GM19468 (cell line): ENCODE results near the gene AGPAT2.

ENCODE experiments used
- ATAC-seq: cut with Tn5 transposase; IDR thresholded peaks from one replicate; pipeline ENCODE4 v1.9.1; 2021; ENCODE audit warnings: mild to moderate bottlenecking, moderate library complexity, moderate number of reproducible peaks; ENCODE audit not compliant: unreplicated experiment; ENCODE audit errors: extremely low read depth

AGPAT2 gene

DNA sequence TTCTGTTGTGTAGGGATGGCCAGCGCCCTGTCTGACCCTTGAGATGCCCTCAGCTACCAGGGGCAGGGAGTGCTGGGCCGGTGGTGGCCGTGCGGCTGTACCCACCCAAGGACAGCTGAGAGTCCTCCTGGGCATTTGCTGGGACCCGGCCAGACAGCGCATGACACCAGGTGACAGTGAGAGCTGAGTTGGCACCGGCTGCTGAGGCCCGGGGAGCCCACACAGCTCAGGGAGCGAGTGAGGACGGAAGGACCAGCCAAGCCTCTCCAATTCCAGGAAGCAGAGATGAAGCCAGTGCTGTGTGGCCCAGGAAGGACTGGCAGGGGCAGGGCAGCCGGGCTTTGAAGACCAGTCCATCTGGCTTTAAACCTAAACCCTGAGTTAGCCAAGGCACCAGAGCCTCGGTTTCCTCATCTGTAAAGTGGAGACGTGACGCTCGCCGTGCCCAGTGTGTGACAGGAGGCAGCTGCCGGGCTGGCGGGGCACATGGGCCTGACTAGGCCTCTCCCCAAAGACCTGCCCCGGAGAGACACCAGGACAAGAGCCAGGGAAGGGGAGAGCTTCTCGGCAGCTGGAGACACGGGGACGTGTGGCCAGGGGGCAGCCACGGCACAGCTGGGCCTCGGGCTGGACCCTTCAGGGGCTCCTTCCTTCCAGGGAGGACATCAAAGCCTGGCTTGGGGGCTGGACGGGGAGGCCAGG lies 3.0 kb upstream of the AGPAT2 start:
- ATAC-seq: no peak

DNA sequence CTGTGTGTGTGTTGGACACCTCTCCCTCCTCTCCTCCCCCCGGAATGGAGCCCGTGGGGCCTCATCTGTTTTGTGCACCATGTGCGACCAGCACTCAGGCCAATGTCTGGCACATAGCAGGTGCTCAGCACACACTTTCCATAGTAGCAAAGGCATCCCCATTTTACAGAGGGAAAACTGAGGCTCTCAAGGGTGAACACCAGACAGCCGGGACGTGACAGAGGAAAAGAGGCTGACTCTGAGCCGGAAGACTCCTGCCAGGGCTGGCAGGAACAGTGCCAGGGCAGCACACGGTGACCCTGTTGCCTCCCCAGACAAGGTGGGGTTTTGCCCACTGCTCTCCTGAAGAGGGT lies 1.8 kb upstream of the AGPAT2 start:
- ATAC-seq: no peak

GRCh38 chr9:136688274-136689107 lies 1.2 kb upstream of the AGPAT2 start:
- ATAC-seq: no peak

DNA sequence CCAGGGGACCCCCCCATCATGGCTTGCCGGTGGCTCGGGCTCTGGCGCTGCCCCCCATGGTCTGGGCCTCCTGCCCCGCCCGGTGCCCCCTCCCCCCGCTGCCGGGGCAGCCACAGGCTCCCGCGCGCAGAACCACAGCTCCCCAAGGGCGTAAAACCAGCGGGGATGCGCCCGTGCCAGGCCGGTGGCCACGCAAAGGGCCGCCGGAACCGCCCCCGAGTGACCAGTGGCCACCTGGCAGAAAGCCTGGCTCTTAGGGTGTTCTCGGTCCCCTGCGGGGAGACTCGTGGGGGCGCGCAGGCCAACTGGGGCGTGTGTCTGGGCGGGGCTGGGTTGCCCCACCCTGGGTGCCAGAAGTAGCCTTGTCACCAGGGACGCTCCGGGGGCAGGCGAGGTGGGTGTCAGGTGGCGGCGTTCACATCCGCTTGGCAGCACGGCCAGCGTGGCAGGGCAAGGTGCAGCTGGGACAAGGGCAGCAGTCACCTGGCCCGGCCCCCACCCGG lies 515 bp upstream of the AGPAT2 start:
- ATAC-seq: no peak

DNA sequence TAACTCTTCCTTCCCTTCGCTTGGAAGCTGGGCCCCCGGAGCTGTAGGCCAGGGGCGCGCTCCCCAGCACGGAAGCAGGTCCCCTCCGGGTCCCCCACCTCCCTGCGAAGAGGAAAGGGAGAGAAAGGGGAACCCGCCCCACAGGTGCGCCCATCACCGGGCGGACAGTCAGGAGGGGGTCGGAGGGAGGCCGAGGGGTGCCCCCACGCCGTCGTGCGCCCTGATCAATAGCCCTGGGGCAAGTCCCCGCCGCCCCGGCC lies 793 bp downstream of the AGPAT2 start:
- no peak for ATAC-seq

DNA sequence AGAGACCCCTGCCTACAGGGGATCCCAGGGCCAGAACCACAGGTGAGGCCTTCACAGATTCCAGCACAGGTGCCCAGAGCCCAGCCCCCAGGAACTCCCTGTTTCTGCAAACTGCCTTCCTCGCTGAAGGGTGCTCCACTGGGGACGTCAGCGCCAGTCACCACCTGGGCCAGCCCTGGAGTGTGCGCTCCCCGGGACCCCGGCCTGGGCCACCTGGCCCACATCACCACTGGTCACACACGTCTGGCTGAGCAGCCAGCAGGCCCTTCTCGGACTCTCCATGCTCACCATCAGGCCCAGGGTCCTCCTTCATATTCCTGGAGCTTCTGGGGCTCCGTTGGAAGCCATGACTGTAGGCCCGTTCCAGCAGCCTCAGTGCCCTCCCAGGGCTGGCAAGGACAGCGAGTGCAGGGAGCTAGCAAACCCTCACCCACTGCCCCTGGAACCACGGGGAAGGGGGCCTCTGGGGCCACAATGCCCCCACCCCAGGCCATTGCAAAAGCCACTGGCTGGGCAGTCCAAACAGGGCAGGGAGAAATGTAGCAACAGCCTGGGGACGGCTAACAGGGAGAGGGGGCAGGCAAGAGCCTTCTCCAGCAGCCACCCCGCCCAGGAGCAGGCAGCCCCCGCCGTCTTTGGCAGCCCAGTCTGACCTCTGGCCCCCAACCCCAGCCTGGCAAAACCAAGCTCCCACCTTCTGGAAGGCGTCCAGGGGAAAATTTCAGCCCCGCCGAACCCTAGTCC lies 1.3 kb downstream of the AGPAT2 start:
- no peak for ATAC-seq

DNA sequence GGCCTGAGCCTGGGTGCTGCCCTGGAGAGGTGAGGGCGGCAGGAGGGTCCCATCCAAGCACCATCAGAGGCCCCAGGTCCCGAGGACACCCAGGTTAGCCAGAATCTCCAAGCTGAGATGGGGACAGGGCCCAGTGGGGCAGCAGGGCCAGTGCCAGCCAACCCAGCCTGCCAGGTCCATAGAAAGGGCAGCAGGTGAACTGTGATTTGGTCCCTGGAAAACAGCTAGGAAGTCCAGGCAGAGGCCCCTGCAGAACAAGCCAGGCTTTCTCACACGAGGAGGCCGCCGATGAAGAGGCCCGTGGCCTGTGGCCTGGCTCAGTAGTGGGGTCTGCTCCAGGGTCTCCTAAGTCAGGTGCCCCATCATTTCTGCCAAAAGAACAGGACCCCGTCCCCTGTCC lies 2.0 kb downstream of the AGPAT2 start:
- no peak for ATAC-seq

DNA sequence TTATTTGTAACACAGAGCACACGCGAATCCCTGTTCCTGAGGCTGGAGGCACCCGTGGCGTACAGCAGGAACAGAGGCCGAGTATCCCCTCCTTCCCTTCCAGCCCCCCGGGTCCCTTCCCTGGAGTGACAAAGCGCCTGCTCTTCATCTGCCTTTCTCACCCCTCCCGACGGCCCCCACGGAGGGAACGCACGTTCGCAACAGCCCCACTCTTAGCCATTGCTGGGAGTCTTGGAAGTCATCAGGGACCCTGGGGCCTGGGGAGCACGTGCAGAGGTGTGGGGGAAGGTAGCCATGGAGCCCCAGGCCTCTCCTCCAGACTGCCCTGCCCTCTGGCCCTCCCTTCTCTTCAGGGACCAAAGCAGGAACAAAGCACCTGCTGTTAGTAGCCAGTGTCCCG lies 2.5 kb downstream of the AGPAT2 start:
- ATAC-seq: no peak

DNA sequence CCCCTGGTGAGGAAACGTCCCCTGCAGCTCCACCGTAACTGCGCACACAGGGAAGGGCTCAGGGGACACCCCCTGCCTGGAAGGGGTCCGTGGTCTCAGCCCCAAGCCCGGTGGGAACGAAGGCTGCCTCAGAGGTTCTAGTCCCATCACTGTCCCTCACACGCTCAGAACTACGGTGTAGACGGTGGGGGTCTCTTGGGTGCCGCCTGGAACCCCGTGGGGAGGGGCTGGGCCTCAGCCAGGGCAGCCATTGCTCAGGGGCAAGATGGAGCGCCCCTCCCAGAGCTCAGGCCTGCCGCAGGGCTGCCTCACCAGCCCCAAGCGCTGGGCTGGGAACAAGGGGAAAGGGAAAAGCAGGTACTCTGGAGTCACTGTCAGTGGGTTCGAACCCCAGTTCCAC lies 2.9 kb downstream of the AGPAT2 start:
- no peak for ATAC-seq

- ATAC-seq: no peak
Measured at GRCh38 chr9:136683755-136684154, 3.5 kb downstream of the AGPAT2 start.

- no peak for ATAC-seq
Measured at GRCh38 chr9:136683173-136683745, 4.0 kb downstream of the AGPAT2 start.

DNA sequence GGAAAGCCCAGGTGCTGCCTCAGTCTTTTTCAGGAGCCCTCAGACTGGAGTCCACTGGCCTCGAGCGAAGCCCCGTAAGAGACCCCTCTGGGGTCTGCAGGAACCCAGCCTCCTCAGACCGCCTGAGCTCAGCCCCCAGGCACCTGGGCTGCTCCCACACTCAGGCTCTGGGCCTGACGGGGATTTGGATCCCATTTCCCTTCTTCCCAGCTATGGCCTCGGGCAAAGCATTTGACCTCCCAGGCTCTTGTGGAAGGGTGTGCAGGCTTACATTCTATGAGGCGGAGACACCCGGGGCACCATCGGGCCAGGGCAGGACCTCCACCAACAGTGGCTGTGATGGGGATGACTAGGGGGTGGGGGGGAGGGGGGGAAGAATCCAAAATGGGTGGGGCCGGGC lies 4.5 kb downstream of the AGPAT2 start:
- ATAC-seq: no peak

DNA sequence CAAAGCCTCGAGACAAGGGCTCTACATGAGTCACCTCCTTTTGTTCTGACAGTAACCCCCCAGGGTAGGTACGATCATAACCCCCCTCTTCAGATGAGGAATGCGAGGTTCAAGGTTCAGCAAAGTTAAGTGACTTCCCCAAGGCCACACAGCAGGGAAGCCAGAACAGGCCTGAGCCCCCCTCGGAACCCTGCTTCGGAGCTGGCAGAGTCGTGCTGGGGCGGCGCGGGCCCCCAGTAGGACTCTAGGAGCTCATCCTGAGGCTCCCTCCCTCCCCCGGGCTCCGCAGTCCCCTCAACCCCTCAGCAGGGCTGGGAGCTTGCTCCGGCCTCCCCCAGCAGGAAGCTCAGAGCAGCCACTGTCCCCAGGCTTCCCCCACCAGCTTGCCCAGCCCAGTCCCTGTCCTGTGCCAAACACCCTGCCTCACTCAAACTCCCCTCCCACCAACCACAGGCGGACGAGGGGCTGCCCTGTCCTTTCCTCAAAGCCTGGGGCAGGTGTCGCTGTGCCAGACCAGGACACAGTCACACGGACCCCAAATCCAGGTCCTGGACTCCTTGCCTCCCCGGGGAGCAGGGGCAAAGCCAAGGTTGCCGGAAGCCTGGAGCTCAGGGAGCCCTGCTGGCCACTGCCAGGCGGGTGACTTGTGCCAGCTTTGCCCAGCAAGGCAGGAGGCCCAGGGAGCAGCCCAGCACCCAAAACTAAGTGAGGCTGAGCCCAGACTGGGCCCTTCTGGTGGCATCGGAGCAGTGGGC lies 5.1 kb downstream of the AGPAT2 start:
- no peak for ATAC-seq

DNA sequence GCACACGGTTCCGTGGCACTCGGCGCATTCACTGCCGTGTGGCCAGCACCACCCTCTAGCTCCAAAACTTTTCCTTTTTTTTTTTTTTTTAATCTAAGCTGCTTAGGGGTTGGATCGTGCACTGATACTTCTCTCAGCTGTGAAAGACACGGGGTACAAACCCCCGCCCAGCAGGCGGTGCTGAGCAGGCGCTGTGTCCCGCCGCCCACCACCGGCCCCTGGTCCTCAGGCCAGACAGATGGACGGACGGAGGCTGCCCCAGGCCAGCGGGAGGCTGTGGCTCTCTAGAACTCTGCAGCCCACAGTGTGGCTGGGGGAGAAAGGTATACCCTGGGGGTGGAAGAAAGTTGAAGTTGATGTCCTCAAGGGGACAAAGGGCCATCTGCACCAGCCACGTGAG lies 6.2 kb downstream of the AGPAT2 start:
- ATAC-seq: no peak

DNA sequence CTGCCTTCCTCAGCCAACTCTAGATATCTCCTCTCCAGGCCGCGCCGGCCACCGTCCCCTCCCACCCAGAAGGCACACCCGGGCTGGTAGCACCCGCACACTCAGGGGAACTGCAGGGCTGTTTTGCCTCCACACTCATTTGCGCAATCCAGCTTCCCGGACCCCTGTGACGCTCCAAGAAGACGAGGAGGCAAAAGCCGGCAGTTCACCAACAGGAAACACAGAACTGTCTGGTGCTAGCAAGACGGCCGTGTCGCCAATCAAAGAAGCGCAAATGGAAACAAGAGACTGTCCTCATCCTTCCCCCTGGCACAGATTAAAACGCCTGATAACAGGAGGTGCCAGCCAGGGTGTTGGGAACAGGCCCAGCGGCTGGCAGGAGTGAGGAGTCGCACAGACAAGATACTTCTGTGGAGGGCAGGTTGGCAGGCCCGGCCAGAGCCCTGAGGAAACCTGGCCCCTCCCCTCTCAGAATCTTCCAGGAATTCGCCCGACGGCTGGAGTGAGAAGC lies 7.8 kb downstream of the AGPAT2 start:
- no peak for ATAC-seq

GRCh38 chr9:136678624-136679023 lies 8.6 kb downstream of the AGPAT2 start:
- no peak for ATAC-seq

- ATAC-seq: no peak
Measured at GRCh38 chr9:136678034-136678433, 9.2 kb downstream of the AGPAT2 start.

GRCh38 chr9:136676920-136677686 lies 10.2 kb downstream of the AGPAT2 start:
- ATAC-seq: no peak

DNA sequence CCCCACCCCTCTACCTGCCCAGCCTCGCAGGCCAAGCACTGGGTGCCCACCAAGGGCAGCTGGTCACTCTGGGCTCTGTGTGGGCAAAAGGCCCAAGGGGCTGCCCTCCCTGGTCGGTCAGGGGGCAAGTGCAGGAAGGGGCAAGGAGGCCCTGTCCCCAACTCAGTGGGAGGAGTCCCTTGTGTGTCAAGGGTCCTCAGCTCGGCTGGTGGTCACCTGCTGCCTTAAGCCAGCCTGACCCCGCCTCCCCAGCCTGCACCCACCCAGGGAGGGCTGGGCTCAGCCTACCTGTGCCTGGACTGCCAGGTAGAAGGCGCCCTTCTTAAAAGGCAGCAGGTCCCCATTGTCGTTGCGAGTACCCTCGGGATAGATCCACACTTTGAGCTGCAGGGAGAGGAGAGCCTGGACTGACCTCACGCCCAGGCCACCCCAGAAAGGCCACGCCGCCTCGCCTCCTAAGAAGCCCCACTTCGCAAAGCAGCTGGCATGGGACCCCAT lies 10.9 kb downstream of the AGPAT2 start:
- ATAC-seq: no peak
